HepG2 (cell line): Measurements from ENCODE around the gene MEIOB. TPM values are rescaled to one million over a fixed set of nuclear protein-coding genes. Genes with fewer than 3 reads are reported as not detected.

Experiments used
- CEBPG ChIP-seq: IDR thresholded peaks from 2 replicates; pipeline ENCODE4 v1.6.1; 2016
- CREM ChIP-seq, 2 experiments: sonication (generic) in 1 of 2; formaldehyde crosslinking in 1 of 2; IDR thresholded peaks; 2 replicates each; pipeline versions ENCODE4 v1.4.0 to v1.6.1; 2016 to 2020; ENCODE audit warnings: antibody characterized with exemption in 1 of 2, mild to moderate bottlenecking in 1 of 2, missing genetic modification reagents in 1 of 2
- HDAC1 ChIP-seq: sonication (generic); formaldehyde crosslinking; IDR thresholded peaks from 2 replicates; pipeline ENCODE4 v1.5.1; 2020; ENCODE audit warnings: mild to moderate bottlenecking, missing genetic modification reagents
- HDAC2 ChIP-seq: sonication (generic); formaldehyde crosslinking; IDR thresholded peaks from 2 replicates; pipeline ENCODE4 v1.4.0; 2020; ENCODE audit warnings: missing genetic modification reagents
- HOXA5 ChIP-seq: sonication (generic); formaldehyde crosslinking; IDR thresholded peaks from 2 replicates; pipeline ENCODE4 v1.4.0; 2020; ENCODE audit warnings: missing genetic modification reagents
- HOXA9 ChIP-seq: sonication (generic); formaldehyde crosslinking; IDR thresholded peaks from 2 replicates; pipeline ENCODE4 v1.8.1; 2022; ENCODE audit warnings: missing genetic modification reagents, mild to moderate bottlenecking, moderate library complexity, borderline replicate concordance
- KDM1A ChIP-seq: IDR thresholded peaks from 2 replicates; pipeline ENCODE4 v1.6.1; 2016; ENCODE audit warnings: missing compliant biosample characterization
- MLLT10 ChIP-seq: sonication (generic); formaldehyde crosslinking; IDR thresholded peaks from 2 replicates; pipeline ENCODE4 v1.4.0; 2020; ENCODE audit warnings: missing genetic modification reagents
- NFKBIZ ChIP-seq: IDR thresholded peaks from 2 replicates; pipeline ENCODE4 v1.6.1; 2018; ENCODE audit warnings: missing genetic modification reagents, missing compliant biosample characterization
- PHB2 ChIP-seq: fragments of 450-650 bp; IDR thresholded peaks from 2 replicates; pipeline ENCODE4 v1.6.1; 2018; ENCODE audit not compliant: partially characterized antibody
- TBX2 ChIP-seq: sonication (generic); formaldehyde crosslinking; IDR thresholded peaks from 2 replicates; pipeline ENCODE4 v1.5.0; 2020; ENCODE audit warnings: missing genetic modification reagents, mild to moderate bottlenecking, borderline replicate concordance
- ZFP82 ChIP-seq: sonication (generic); formaldehyde crosslinking; IDR thresholded peaks from 2 replicates; pipeline ENCODE4 v1.5.1; 2020; ENCODE audit warnings: mild to moderate bottlenecking, missing genetic modification reagents, borderline replicate concordance
- ZNF124 ChIP-seq: sonication (generic); formaldehyde crosslinking; IDR thresholded peaks from 2 replicates; pipeline ENCODE4 v1.4.0; 2020; ENCODE audit warnings: missing genetic modification reagents
- ZNF292 ChIP-seq: sonication (generic); formaldehyde crosslinking; IDR thresholded peaks from 2 replicates; pipeline ENCODE4 v1.8.1; 2022; ENCODE audit warnings: mild to moderate bottlenecking, low read depth, missing genetic modification reagents, borderline replicate concordance
- ZNF446 ChIP-seq: sonication (generic); formaldehyde crosslinking; IDR thresholded peaks from 2 replicates; pipeline ENCODE4 v1.5.0; 2020; ENCODE audit warnings: mild to moderate bottlenecking, missing genetic modification reagents
- ZNF501 ChIP-seq: sonication (generic); formaldehyde crosslinking; IDR thresholded peaks from 2 replicates; pipeline ENCODE4 v1.5.1; 2020; ENCODE audit warnings: mild to moderate bottlenecking, moderate library complexity, missing genetic modification reagents
- ZNF567 ChIP-seq: sonication (generic); formaldehyde crosslinking; IDR thresholded peaks from 2 replicates; pipeline ENCODE4 v1.8.1; 2023; ENCODE audit warnings: mild to moderate bottlenecking, missing genetic modification reagents, borderline replicate concordance
- ZNF749 ChIP-seq: sonication (generic); formaldehyde crosslinking; IDR thresholded peaks from 2 replicates; pipeline ENCODE4 v1.8.0; 2022; ENCODE audit warnings: mild to moderate bottlenecking, missing genetic modification reagents, moderate library complexity, borderline replicate concordance
- ZNF781 ChIP-seq: sonication (generic); formaldehyde crosslinking; IDR thresholded peaks from 2 replicates; pipeline ENCODE4 v1.5.1; 2020; ENCODE audit warnings: borderline replicate concordance, mild to moderate bottlenecking, missing genetic modification reagents; ENCODE audit errors: not compliant biosample characterization
- ZSCAN9 ChIP-seq: IDR thresholded peaks from 2 replicates; pipeline ENCODE4 v1.6.1; 2016; ENCODE audit warnings: borderline replicate concordance
- polyA plus RNA-seq, 8 experiments: library from polyadenylated mRNA; depleted of rRNA in 3 of 8; stranded (reverse) in 7 of 8; unstranded in 1 of 8; fragments of >200 nt; fragmentation: Illumina TruSeq in 4 of 8; extraction: Trizol in 4 of 8; gene quantifications; 2 replicates each; pipeline versions ENCODE4 v1.2.1 to v1.2.3, GENCODE V29; 2011 to 2016; ENCODE audit warnings: low read depth in 4 of 8, missing spikeins in 1 of 8, mixed read lengths in 1 of 8; ENCODE audit not compliant: insufficient read depth in 1 of 8
- total RNA-seq, 5 experiments: library from RNA; depleted of rRNA; stranded (reverse); fragments of >200 nt; fragmentation: Illumina TruSeq; extraction: Trizol; gene quantifications; 2 replicates each; pipeline ENCODE4 v1.2.3, GENCODE V29; 2016; ENCODE audit warnings: low read depth in 1 of 5
- TF ChIP-seq, protein P1 (sequence below): sonication (generic); formaldehyde crosslinking; IDR thresholded peaks from 2 replicates; pipeline ENCODE4 v1.5.0; 2020; ENCODE audit warnings: mild to moderate bottlenecking, missing genetic modification reagents
- TF ChIP-seq, protein P2 (sequence below): IDR thresholded peaks from 2 replicates; pipeline ENCODE4 v1.4.0; 2020; ENCODE audit warnings: mild to moderate bottlenecking, missing genetic modification reagents
- TF ChIP-seq, protein P3 (sequence below): sonication (generic); formaldehyde crosslinking; IDR thresholded peaks from 2 replicates; pipeline ENCODE4 v1.5.0; 2020; ENCODE audit warnings: missing genetic modification reagents, mild to moderate bottlenecking, borderline replicate concordance

MEIOB gene
- total and polyA plus RNA-seq, 2 of the 13 experiments (the other 11 are each of a cell fraction or from before 2014, with no cell fraction given) = 0.17 TPM; not detected in 1

DNA sequence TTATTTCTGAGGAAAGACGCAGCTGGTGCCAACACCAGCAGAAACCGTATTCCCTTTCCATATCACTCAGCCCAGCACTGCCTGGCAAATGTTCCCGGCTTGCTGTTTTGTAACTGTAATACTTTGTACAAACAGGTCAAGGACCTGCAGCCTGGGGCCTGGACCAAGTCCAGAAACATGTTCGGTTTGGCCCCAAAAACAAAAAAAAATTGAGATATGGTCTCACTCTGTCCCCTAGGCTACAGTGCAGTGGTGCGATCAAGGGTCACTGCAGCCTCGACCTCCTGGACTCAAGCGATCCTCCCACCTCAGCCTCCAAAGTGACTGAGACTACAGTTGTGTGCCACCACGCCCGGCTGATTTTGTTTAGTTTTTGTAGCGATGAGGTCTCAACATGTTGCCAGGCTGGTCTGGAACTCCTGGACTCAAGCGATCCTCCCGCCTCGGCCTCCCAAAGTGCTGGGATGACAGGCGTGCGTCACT, 46.5 kb downstream of the MEIOB start (continued):
- TF ChIP-seq, protein P1, sequence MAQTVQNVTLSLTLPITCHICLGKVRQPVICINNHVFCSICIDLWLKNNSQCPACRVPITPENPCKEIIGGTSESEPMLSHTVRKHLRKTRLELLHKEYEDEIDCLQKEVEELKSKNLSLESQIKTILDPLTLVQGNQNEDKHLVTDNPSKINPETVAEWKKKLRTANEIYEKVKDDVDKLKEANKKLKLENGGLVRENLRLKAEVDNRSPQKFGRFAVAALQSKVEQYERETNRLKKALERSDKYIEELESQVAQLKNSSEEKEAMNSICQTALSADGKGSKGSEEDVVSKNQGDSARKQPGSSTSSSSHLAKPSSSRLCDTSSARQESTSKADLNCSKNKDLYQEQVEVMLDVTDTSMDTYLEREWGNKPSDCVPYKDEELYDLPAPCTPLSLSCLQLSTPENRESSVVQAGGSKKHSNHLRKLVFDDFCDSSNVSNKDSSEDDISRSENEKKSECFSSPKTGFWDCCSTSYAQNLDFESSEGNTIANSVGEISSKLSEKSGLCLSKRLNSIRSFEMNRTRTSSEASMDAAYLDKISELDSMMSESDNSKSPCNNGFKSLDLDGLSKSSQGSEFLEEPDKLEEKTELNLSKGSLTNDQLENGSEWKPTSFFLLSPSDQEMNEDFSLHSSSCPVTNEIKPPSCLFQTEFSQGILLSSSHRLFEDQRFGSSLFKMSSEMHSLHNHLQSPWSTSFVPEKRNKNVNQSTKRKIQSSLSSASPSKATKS (CRISPR knock-in tag) = 0 out of 2 replicates have a peak, but pooled peaks have one; percentile 45
- peak; percentile 58 for TF ChIP-seq HDAC1 (CRISPR knock-in tag)
- TF ChIP-seq TBX2 (CRISPR knock-in tag) = peak; percentile 38
- TF ChIP-seq HDAC2 (CRISPR knock-in tag) = 0 out of 2 replicates have a peak, but pooled peaks have one; percentile 32
- TF ChIP-seq CEBPG (CRISPR knock-in tag) = 0 out of 2 replicates have a peak, but pooled peaks have one; percentile 31
- TF ChIP-seq KDM1A (CRISPR knock-in tag) = 0 out of 2 replicates have a peak, but pooled peaks have one; percentile 42
- TF ChIP-seq MLLT10 = no peak
- TF ChIP-seq ZFP82 = no peak
- no peak for TF ChIP-seq HOXA5 (CRISPR knock-in tag)
- TF ChIP-seq, protein P2, sequence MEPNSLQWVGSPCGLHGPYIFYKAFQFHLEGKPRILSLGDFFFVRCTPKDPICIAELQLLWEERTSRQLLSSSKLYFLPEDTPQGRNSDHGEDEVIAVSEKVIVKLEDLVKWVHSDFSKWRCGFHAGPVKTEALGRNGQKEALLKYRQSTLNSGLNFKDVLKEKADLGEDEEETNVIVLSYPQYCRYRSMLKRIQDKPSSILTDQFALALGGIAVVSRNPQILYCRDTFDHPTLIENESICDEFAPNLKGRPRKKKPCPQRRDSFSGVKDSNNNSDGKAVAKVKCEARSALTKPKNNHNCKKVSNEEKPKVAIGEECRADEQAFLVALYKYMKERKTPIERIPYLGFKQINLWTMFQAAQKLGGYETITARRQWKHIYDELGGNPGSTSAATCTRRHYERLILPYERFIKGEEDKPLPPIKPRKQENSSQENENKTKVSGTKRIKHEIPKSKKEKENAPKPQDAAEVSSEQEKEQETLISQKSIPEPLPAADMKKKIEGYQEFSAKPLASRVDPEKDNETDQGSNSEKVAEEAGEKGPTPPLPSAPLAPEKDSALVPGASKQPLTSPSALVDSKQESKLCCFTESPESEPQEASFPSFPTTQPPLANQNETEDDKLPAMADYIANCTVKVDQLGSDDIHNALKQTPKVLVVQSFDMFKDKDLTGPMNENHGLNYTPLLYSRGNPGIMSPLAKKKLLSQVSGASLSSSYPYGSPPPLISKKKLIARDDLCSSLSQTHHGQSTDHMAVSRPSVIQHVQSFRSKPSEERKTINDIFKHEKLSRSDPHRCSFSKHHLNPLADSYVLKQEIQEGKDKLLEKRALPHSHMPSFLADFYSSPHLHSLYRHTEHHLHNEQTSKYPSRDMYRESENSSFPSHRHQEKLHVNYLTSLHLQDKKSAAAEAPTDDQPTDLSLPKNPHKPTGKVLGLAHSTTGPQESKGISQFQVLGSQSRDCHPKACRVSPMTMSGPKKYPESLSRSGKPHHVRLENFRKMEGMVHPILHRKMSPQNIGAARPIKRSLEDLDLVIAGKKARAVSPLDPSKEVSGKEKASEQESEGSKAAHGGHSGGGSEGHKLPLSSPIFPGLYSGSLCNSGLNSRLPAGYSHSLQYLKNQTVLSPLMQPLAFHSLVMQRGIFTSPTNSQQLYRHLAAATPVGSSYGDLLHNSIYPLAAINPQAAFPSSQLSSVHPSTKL (CRISPR knock-in tag) = peak; percentile 46; the same call in 1 of the 2 replicates
- no peak for TF ChIP-seq ZNF749 (CRISPR knock-in tag)
- TF ChIP-seq ZNF501 (CRISPR knock-in tag) = no peak; the same call in 1 of the 2 replicates
- 0 out of 2 replicates have a peak, but pooled peaks have one; percentile 23 for TF ChIP-seq ZNF124 (CRISPR knock-in tag)
- TF ChIP-seq, protein P3, sequence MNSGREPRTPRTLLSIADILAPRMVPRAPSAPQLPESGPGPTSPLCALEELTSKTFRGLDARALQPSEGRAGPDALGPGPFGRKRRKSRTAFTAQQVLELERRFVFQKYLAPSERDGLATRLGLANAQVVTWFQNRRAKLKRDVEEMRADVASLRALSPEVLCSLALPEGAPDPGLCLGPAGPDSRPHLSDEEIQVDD = no peak
- no peak for TF ChIP-seq HOXA9 (CRISPR knock-in tag)
- peak; percentile 39 for TF ChIP-seq ZNF781 (CRISPR knock-in tag)
- TF ChIP-seq CREM (IDR thresholded peaks at IDR 0.05) = peak; percentile 60
- no peak for TF ChIP-seq CREM (CRISPR knock-in tag; IDR thresholded peaks at IDR 0.05)
- 0 out of 2 replicates have a peak, but pooled peaks have one; percentile 41 for TF ChIP-seq ZNF446 (CRISPR knock-in tag)
- TF ChIP-seq ZNF292 (CRISPR knock-in tag) = peak; percentile 76
- TF ChIP-seq NFKBIZ = no peak
- TF ChIP-seq ZNF567 = no peak
- TF ChIP-seq PHB2 = no peak
- no peak for TF ChIP-seq ZSCAN9
